ENCODE measurements around the gene FGFRL1.

DNA sequence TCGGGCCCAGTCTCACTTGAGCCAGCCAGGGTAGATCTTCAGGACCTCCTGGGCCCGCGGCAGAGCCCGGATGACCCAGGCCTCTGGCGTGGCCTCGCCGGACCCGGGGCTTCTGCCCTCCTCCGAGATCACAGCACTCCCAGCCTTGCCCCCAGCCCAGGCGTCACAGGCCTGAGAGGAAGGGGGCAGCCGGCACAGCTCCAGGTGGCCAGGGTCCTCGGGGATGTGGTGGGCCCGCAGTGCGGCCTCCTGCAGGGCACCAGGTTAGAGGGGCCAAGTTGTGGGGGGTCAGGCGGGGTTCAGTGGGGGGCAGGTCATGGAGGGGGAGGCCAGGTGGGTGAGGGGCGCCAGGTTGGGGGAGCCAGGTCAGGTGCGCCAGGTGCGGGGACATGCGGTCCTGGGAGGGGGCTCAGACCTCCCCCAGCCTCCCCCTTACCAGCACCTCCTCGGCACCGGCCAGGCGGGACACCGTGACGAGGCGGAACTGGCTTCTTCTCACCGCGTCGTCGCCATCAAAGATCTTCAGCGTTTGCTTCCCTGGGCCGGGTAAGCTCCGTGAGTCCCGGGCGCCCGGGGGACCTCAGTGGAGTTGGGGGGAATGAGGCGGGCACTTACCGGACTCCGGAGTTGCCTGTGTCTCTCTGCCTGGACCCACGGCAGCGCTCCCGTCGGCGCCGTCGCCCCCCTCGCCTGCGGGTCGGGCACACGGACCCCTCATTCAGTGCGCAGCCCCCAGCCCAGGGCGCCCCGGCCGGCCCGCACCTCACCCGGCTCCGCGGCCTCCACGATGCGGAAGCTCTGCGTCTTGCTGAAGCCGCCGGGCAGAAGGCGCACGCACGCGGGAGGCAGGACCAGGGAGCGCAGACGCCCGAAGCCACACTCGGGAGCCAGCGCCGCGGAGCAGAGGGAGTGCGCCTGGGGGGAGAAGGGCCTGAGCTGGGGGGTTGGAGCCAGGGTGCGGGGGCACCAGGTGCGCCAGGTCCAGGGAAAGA lies 44.0 kb upstream of the FGFRL1 start:
- TF ChIP-seq, protein P1, sequence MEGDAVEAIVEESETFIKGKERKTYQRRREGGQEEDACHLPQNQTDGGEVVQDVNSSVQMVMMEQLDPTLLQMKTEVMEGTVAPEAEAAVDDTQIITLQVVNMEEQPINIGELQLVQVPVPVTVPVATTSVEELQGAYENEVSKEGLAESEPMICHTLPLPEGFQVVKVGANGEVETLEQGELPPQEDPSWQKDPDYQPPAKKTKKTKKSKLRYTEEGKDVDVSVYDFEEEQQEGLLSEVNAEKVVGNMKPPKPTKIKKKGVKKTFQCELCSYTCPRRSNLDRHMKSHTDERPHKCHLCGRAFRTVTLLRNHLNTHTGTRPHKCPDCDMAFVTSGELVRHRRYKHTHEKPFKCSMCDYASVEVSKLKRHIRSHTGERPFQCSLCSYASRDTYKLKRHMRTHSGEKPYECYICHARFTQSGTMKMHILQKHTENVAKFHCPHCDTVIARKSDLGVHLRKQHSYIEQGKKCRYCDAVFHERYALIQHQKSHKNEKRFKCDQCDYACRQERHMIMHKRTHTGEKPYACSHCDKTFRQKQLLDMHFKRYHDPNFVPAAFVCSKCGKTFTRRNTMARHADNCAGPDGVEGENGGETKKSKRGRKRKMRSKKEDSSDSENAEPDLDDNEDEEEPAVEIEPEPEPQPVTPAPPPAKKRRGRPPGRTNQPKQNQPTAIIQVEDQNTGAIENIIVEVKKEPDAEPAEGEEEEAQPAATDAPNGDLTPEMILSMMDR (IDR thresholded peaks at IDR 0.05), result no peak
- no peak for TF ChIP-seq POLR2A (IDR thresholded peaks at IDR 0.05)

Measured in testis (tissue), 2 donors.